Measurements from ENCODE around the gene UGT8.

- no peak for TF ChIP-seq CTCF (conservative IDR thresholded peaks at IDR 0.05; ENCODE audit: low read length)
- no peak for TF ChIP-seq EZH2phosphoT487 (IDR thresholded peaks at IDR 0.05; ENCODE audit: borderline replicate concordance, low read depth, low read length)
Measured at GRCh38 chr4:114673306-114673705, 74.7 kb downstream of the UGT8 start.
